ENCODE data around the gene PAX7.

Gene PAX7

DNA sequence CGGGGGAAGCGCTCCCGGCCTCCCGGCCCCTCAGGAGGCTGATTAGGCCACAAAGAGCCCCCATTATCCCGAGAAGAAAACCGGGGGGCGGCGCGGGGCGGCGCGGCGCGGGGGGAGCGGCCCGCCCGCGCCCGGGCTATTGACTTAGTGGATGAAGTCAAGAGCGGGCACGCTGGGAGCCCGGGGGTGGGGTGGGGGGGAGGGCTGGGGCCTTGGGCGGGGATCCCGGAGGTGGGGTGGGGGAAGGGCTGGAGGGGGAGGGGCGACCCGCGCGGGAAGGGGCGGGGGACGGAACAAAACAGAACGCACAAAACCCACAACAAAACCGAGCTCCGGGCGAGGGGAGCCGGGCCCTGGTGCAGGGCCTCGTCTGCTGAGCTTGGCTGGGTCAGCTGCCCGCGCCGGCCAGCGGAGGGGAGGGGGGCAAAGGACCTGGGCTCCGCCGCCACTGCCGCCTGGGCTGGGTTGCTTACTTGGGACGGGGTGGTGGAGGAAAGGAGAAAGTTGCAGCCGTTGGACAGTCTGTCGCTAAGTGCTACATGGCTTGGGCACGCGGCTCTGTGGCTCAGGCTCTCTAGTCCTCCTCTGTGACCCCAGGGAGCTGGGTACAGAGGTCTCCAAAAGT is 16.3 kb downstream of the PAX7 start:
- no peak overlapping the region for H3K9ac ChIP-seq (ENCODE audit: low read depth in 1 of 2, low read length in 2 of 2)
- no peak overlapping the region for H3K4me3 ChIP-seq (ENCODE audit: low read depth in 1 of 2, low read length in 2 of 2)
- no peak overlapping the region for H3K27ac ChIP-seq (ENCODE audit: low read depth, low read length)
- H3K36me3 ChIP-seq (ENCODE audit: control insufficient read depth in 1 of 2, insufficient read depth in 2 of 2, low read length in 2 of 2), result no peaks in the 10 kb centered on the region
- H3K27me3 ChIP-seq (ENCODE audit: control insufficient read depth in 1 of 2, insufficient read depth in 2 of 2, low read length in 2 of 2), result peaks cover 81 to 86% of the 10 kb centered on the region in 2 donors
- no peaks in the 10 kb centered on the region for H3K9me3 ChIP-seq (ENCODE audit: control insufficient read depth in 1 of 2, low read length in 2 of 2)
- H3K4me1 ChIP-seq (ENCODE audit: control insufficient read depth in 1 of 2, insufficient read depth in 2 of 2, low read length in 2 of 2), result no peaks in the 10 kb centered on the region

DNA sequence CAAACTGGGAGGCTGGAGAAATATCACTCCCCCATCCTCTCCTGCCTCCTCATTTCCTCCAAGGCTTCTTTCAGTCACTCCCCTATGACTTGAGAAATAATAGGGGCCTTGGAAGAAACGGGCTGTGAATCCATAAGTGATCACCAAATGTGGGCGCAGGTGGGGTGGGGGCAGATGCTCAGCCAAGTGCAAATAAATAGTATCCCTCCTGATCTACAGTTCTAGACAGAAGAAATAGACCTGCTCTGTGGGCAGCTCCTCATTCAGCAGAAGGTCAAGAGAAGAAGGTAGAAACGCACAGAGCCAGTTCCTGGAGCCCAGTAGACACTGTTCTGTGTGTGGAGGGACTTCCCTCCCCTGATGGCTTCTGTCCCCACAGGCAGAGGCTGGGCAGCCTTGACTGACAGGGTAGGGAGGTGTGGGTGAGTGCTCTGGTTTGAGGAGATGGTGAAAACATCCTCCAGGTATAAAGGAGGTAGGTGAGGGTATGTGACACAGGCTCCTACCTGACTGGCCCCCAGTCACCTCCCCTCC is 17.1 kb downstream of the PAX7 start:
- Histone ChIP-seq H3K9me3 (ENCODE audit: control insufficient read depth in 1 of 2, low read length in 2 of 2) (no peaks in the 10 kb centered on the region), H3K4me3 (ENCODE audit: low read depth in 1 of 2, low read length in 2 of 2) (no peak overlapping the region), H3K27me3 (ENCODE audit: control insufficient read depth in 1 of 2, insufficient read depth in 2 of 2, low read length in 2 of 2) (peaks cover 83 to 89% of the 10 kb centered on the region in 2 donors), H3K36me3 (ENCODE audit: control insufficient read depth in 1 of 2, insufficient read depth in 2 of 2, low read length in 2 of 2) (no peaks in the 10 kb centered on the region), H3K9ac (ENCODE audit: low read depth in 1 of 2, low read length in 2 of 2) (no peak overlapping the region), H3K4me1 (ENCODE audit: control insufficient read depth in 1 of 2, insufficient read depth in 2 of 2, low read length in 2 of 2) (no peaks in the 10 kb centered on the region), H3K27ac (ENCODE audit: low read depth, low read length) (no peak overlapping the region)

DNA sequence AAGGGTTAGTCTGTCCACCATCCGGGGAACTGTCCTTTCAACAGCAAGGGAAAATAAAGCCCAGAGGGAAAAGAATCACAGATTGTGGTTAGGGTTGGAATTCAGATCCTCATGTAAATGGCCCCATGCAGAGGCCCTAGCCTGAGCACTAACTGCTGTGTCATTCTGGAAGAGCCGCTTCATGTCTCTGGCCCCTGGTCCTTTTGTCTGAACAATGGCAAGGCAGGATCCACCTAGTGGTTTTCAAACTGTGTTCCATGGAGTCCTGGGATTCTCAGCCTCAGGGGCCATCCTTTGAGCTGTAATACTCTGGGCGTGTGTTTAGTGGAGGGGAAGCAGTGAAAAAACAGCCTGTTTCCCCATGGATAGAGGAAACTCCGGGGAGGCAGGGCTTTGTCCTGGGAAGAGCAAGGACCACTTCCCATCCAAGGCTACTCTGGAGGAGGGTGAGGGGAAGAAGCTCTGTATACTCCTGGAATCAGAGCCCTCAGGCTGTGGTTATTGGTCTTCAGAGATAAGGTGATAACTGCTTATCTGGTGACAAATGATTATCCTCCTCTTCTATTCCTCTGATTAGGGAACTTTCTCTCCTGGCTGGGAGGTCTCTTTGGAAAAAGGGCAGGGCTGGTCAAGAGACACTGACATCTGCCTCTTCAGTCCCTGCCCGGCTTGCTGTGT is 19.2 kb downstream of the PAX7 start:
- H3K9ac ChIP-seq (ENCODE audit: low read depth in 1 of 2, low read length in 2 of 2), result no peak overlapping the region
- H3K27ac ChIP-seq (ENCODE audit: low read depth, low read length), result no peak overlapping the region
- no peaks in the 10 kb centered on the region for H3K4me1 ChIP-seq (ENCODE audit: control insufficient read depth in 1 of 2, insufficient read depth in 2 of 2, low read length in 2 of 2)
- H3K27me3 ChIP-seq (ENCODE audit: control insufficient read depth in 1 of 2, insufficient read depth in 2 of 2, low read length in 2 of 2), result peaks cover 83 to 88% of the 10 kb centered on the region in 2 donors
- no peaks in the 10 kb centered on the region for H3K36me3 ChIP-seq (ENCODE audit: control insufficient read depth in 1 of 2, insufficient read depth in 2 of 2, low read length in 2 of 2)
- H3K9me3 ChIP-seq (ENCODE audit: control insufficient read depth in 1 of 2, low read length in 2 of 2), result no peaks in the 10 kb centered on the region
- no peak overlapping the region for H3K4me3 ChIP-seq (ENCODE audit: low read depth in 1 of 2, low read length in 2 of 2)

DNA sequence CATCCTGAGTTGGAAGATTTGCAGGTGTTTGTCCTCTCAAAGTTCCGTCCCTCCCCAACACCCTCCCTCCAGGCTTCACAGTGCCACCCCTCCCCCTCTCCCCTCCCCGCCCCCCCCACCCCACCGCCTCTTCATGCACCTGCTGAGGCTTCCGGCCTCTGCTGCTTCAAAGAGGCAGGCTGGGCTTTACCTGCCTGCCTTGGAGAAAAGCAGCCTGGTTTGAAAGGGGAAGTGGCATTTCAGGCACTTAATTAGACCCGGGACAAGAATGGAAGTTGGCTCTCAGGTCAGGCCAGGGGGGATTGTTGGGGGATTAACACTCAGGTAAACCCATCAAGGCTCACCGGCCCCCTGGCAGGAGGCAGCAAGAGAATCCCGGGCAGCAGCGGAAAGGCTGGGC is 21.1 kb downstream of the PAX7 start:
- no peak overlapping the region for H3K9ac ChIP-seq (ENCODE audit: low read depth in 1 of 2, low read length in 2 of 2)
- peaks cover 78 to 80% of the 10 kb centered on the region in 2 donors for H3K27me3 ChIP-seq (ENCODE audit: control insufficient read depth in 1 of 2, insufficient read depth in 2 of 2, low read length in 2 of 2)
- H3K27ac ChIP-seq (ENCODE audit: low read depth, low read length), result no peak overlapping the region
- H3K4me1 ChIP-seq (ENCODE audit: control insufficient read depth in 1 of 2, insufficient read depth in 2 of 2, low read length in 2 of 2), result no peaks in the 10 kb centered on the region
- no peaks in the 10 kb centered on the region for H3K36me3 ChIP-seq (ENCODE audit: control insufficient read depth in 1 of 2, insufficient read depth in 2 of 2, low read length in 2 of 2)
- H3K9me3 ChIP-seq (ENCODE audit: control insufficient read depth in 1 of 2, low read length in 2 of 2), result no peaks in the 10 kb centered on the region
- no peak overlapping the region for H3K4me3 ChIP-seq (ENCODE audit: low read depth in 1 of 2, low read length in 2 of 2)

DNA sequence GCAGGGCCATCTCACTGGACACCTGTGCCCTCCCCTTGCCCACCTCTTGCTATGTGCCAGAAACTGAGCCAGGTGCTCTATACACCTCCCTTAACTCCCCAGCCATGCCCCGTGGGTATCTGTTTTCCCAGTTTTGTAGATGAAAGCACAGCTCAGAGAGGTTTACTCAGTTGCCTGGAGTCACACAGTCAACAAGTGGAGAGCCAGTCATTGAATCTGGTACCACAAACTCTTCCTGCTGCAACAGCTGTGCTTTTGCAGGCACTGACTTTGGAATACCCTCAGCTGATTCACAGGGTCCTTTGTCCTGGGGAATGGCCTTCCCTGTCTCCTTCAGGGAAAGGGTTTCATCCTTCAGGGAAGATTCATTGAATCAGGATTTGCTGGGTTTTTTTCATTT is 22.1 kb downstream of the PAX7 start:
- H3K27ac ChIP-seq (ENCODE audit: low read depth, low read length), result no peak overlapping the region
- H3K36me3 ChIP-seq (ENCODE audit: control insufficient read depth in 1 of 2, insufficient read depth in 2 of 2, low read length in 2 of 2), result no peaks in the 10 kb centered on the region
- no peak overlapping the region for H3K9ac ChIP-seq (ENCODE audit: low read depth in 1 of 2, low read length in 2 of 2)
- no peak overlapping the region for H3K4me3 ChIP-seq (ENCODE audit: low read depth in 1 of 2, low read length in 2 of 2)
- no peaks in the 10 kb centered on the region for H3K4me1 ChIP-seq (ENCODE audit: control insufficient read depth in 1 of 2, insufficient read depth in 2 of 2, low read length in 2 of 2)
- no peaks in the 10 kb centered on the region for H3K9me3 ChIP-seq (ENCODE audit: control insufficient read depth in 1 of 2, low read length in 2 of 2)
- peaks cover 69 to 72% of the 10 kb centered on the region in 2 donors for H3K27me3 ChIP-seq (ENCODE audit: control insufficient read depth in 1 of 2, insufficient read depth in 2 of 2, low read length in 2 of 2)

DNA sequence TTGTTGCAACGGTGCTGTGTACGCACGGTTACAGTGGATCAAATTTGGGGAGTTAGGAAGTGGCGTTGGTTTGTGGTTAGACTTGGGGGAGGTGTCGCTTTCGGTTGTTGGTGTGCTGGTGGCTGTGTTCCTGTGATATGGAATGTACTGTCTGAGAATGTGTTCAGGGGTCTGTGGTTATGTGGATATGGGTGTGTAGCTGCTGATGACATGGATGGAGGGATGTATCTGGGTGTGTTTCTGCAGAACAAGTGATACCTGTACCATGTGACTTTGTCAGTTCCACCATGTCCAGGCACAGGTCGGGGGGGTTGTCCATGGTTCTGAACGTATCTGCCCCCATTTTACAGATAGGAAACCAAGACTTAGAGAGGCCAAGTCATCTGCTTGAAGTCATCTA is 22.7 kb downstream of the PAX7 start:
- Histone ChIP-seq H3K27ac (ENCODE audit: low read depth, low read length) (no peak overlapping the region), H3K9me3 (ENCODE audit: control insufficient read depth in 1 of 2, low read length in 2 of 2) (no peaks in the 10 kb centered on the region), H3K9ac (ENCODE audit: low read depth in 1 of 2, low read length in 2 of 2) (no peak overlapping the region), H3K4me3 (ENCODE audit: low read depth in 1 of 2, low read length in 2 of 2) (no peak overlapping the region), H3K36me3 (ENCODE audit: control insufficient read depth in 1 of 2, insufficient read depth in 2 of 2, low read length in 2 of 2) (no peaks in the 10 kb centered on the region), H3K4me1 (ENCODE audit: control insufficient read depth in 1 of 2, insufficient read depth in 2 of 2, low read length in 2 of 2) (no peaks in the 10 kb centered on the region), H3K27me3 (ENCODE audit: control insufficient read depth in 1 of 2, insufficient read depth in 2 of 2, low read length in 2 of 2) (peaks cover 65 to 71% of the 10 kb centered on the region in 2 donors)

DNA sequence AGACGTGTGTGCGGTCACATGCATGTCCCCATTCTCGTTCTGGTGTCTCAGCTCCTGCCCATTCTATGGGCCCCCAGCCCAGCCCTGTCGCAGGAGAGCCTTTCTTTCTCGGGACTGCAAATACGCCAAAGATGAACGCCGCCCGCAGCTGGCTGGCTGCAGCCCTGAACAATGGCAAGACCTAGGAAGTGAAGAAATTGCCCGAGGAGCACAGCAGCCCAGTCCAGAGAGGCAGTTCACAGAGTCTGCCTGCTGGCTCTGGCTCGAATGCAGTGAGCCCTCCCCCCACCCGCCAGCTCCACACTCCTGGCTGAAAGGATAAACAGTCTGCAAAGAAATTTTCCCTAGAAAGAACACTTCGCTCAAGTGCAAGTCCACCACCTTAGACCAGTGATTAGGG is 23.3 kb downstream of the PAX7 start:
- H3K27me3 ChIP-seq (ENCODE audit: control insufficient read depth in 1 of 2, insufficient read depth in 2 of 2, low read length in 2 of 2), result peaks cover 60 to 70% of the 10 kb centered on the region in 2 donors
- no peaks in the 10 kb centered on the region for H3K4me1 ChIP-seq (ENCODE audit: control insufficient read depth in 1 of 2, insufficient read depth in 2 of 2, low read length in 2 of 2)

DNA sequence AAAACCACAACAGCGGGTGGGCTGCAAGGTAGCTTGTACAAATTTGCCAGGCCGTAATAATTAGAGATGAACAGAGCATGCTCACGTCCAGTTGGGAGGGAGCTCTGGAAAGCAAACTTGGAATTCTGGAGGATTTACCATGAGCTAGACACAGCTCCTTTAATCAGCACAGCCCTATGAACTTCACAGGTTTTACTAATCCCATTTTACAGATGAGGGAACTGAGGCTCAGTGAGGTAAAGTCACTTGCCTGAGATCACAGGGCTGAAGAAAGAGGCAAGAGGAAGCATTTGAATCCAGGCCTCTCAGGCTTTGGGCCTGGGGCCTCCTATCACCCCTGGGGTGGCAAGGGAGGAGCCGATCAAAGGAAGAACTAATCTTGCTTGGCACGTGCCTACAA is 24.0 kb downstream of the PAX7 start:
- H3K4me3 ChIP-seq (ENCODE audit: low read depth in 1 of 2, low read length in 2 of 2), result no peak overlapping the region

More for the DNA sequence above, 23.3 kb downstream of the PAX7 start:
- Histone ChIP-seq H3K4me3 (ENCODE audit: low read depth in 1 of 2, low read length in 2 of 2) (no peak overlapping the region), H3K36me3 (ENCODE audit: control insufficient read depth in 1 of 2, insufficient read depth in 2 of 2, low read length in 2 of 2) (no peaks in the 10 kb centered on the region), H3K9ac (ENCODE audit: low read depth in 1 of 2, low read length in 2 of 2) (no peak overlapping the region), H3K27ac (ENCODE audit: low read depth, low read length) (no peak overlapping the region), H3K9me3 (ENCODE audit: control insufficient read depth in 1 of 2, low read length in 2 of 2) (no peaks in the 10 kb centered on the region)

DNA sequence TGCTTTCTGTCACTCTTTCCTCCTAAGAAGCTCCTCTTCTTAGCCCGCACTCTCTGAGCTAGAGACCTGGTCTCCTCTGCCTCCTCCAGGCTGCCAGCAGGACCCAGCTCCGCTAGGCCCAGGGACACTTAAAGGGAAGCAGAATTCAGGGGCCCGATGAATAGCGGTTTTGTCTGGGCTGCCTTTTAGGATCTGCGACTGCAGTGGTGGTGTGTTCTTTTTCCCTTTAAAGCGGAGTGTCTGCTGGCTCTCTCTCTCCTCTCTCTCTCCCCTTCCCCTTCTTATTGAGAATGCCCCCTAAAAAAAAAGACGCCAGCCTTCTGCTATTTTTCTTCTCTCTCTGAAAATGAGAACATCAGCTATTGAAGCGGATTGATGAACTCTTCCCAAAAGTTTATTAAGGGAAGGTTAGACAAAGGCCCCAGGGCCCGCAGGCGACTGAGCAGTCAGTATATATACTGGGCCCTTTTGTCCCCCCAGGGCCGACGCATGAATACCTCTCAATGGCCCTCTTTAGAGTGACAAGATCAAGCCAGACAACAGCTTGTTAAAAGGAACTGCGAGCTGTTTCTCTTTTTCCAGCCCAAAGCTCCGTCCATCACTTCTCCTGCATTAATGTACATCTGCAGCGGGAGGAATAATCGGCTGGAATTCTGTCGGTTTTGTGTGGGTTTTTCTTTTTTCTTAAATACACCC is 27.0 kb downstream of the PAX7 start:
- Histone ChIP-seq H3K27me3 (ENCODE audit: control insufficient read depth in 1 of 2, insufficient read depth in 2 of 2, low read length in 2 of 2) (peaks cover 29 to 49% of the 10 kb centered on the region in 2 donors), H3K4me1 (ENCODE audit: control insufficient read depth in 1 of 2, insufficient read depth in 2 of 2, low read length in 2 of 2) (no peaks in the 10 kb centered on the region)

More for the DNA sequence above, 24.0 kb downstream of the PAX7 start:
- Histone ChIP-seq H3K4me1 (ENCODE audit: control insufficient read depth in 1 of 2, insufficient read depth in 2 of 2, low read length in 2 of 2) (no peaks in the 10 kb centered on the region), H3K27me3 (ENCODE audit: control insufficient read depth in 1 of 2, insufficient read depth in 2 of 2, low read length in 2 of 2) (peaks cover 53 to 69% of the 10 kb centered on the region in 2 donors), H3K9me3 (ENCODE audit: control insufficient read depth in 1 of 2, low read length in 2 of 2) (no peaks in the 10 kb centered on the region), H3K36me3 (ENCODE audit: control insufficient read depth in 1 of 2, insufficient read depth in 2 of 2, low read length in 2 of 2) (no peaks in the 10 kb centered on the region), H3K27ac (ENCODE audit: low read depth, low read length) (no peak overlapping the region), H3K9ac (ENCODE audit: low read depth in 1 of 2, low read length in 2 of 2) (no peak overlapping the region)

DNA sequence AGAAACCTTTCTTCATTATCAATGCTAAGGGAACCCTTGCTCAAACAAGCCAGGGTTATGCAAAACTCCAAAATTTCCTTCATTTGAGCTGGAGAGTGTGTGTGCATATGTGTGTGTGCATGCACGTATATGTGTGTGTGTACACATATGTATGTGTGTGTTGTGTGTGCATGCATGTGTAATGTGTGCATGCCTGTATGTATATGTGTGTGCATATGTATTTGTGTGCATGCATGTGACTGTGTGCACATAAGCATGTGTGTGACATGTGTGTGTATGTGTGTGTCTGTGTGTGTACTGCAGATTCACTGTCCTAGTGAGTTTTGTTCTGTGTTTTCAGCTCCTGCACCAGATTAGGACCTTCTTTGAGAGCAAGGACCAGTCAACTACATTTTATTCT is 28.2 kb downstream of the PAX7 start:
- H3K4me3 ChIP-seq (ENCODE audit: low read depth in 1 of 2, low read length in 2 of 2), result no peak overlapping the region
- H3K27me3 ChIP-seq (ENCODE audit: control insufficient read depth in 1 of 2, insufficient read depth in 2 of 2, low read length in 2 of 2), result peaks cover 20 to 37% of the 10 kb centered on the region in 2 donors
- no peaks in the 10 kb centered on the region for H3K4me1 ChIP-seq (ENCODE audit: control insufficient read depth in 1 of 2, insufficient read depth in 2 of 2, low read length in 2 of 2)
- H3K9me3 ChIP-seq (ENCODE audit: control insufficient read depth in 1 of 2, low read length in 2 of 2), result no peaks in the 10 kb centered on the region
- H3K9ac ChIP-seq (ENCODE audit: low read depth in 1 of 2, low read length in 2 of 2), result no peak overlapping the region
- no peak overlapping the region for H3K27ac ChIP-seq (ENCODE audit: low read depth, low read length)
- no peaks in the 10 kb centered on the region for H3K36me3 ChIP-seq (ENCODE audit: control insufficient read depth in 1 of 2, insufficient read depth in 2 of 2, low read length in 2 of 2)

More for the DNA sequence above, 27.0 kb downstream of the PAX7 start:
- H3K27ac ChIP-seq (ENCODE audit: low read depth, low read length), result no peak overlapping the region
- no peaks in the 10 kb centered on the region for H3K36me3 ChIP-seq (ENCODE audit: control insufficient read depth in 1 of 2, insufficient read depth in 2 of 2, low read length in 2 of 2)
- no peak overlapping the region for H3K4me3 ChIP-seq (ENCODE audit: low read depth in 1 of 2, low read length in 2 of 2)
- no peak overlapping the region for H3K9ac ChIP-seq (ENCODE audit: low read depth in 1 of 2, low read length in 2 of 2)
- no peaks in the 10 kb centered on the region for H3K9me3 ChIP-seq (ENCODE audit: control insufficient read depth in 1 of 2, low read length in 2 of 2)

Data from duodenal mucosa (tissue), 2 donors.